SK-N-SH treated with all-trans-retinoic acid at 6 μM for 48 hours (cell line): Measurements from ENCODE around the gene MTOR.

Experiments
- BACH2 ChIP-seq: fragments of 250-450 bp; sonication (Bioruptor Pico); IDR thresholded peaks from 2 replicates; pipeline ENCODE4 v1.9.0; 2021; ENCODE audit warnings: mild to moderate bottlenecking, borderline replicate concordance
- CSDC2 ChIP-seq: fragments of 250-450 bp; sonication (Bioruptor Pico); IDR thresholded peaks from 2 replicates; pipeline ENCODE4 v1.5.0; 2020; ENCODE audit warnings: mild to moderate bottlenecking, moderate library complexity
- GLIS3 ChIP-seq: fragments of 250-450 bp; sonication (Bioruptor Pico); IDR thresholded peaks from 2 replicates; pipeline ENCODE4 v1.5.0; 2020; ENCODE audit warnings: mild to moderate bottlenecking, moderate library complexity
- PPARA ChIP-seq: fragments of 250-450 bp; sonication (Bioruptor Pico); IDR thresholded peaks from 2 replicates; pipeline ENCODE4 v1.5.0; 2020; ENCODE audit warnings: mild to moderate bottlenecking, borderline replicate concordance
- ZC3H10 ChIP-seq: fragments of 250-450 bp; sonication (Bioruptor Pico); IDR thresholded peaks from 2 replicates; pipeline ENCODE4 v1.5.1; 2021; ENCODE audit warnings: mild to moderate bottlenecking, moderate library complexity
- ZFP3 ChIP-seq: fragments of 250-450 bp; sonication (Bioruptor Pico); IDR thresholded peaks from 2 replicates; pipeline ENCODE4 v1.5.0; 2020; ENCODE audit warnings: mild to moderate bottlenecking, moderate library complexity
- ZFP30 ChIP-seq: fragments of 450-650 bp; formaldehyde crosslinking; IDR thresholded peaks from 2 replicates; pipeline ENCODE4 v1.5.0; 2022; ENCODE audit warnings: mild to moderate bottlenecking, moderate library complexity
- ZNF565 ChIP-seq: fragments of 450-650 bp; formaldehyde crosslinking; conservative IDR thresholded peaks from 2 replicates; pipeline ENCODE4 v1.5.0; 2020; ENCODE audit warnings: low read depth, mild to moderate bottlenecking, moderate library complexity
- TF ChIP-seq, protein P1 (sequence below): fragments of 250-450 bp; sonication (Bioruptor Pico); IDR thresholded peaks from 2 replicates; pipeline ENCODE4 v1.8.0; 2020; ENCODE audit warnings: mild to moderate bottlenecking, moderate library complexity, borderline replicate concordance

DNA sequence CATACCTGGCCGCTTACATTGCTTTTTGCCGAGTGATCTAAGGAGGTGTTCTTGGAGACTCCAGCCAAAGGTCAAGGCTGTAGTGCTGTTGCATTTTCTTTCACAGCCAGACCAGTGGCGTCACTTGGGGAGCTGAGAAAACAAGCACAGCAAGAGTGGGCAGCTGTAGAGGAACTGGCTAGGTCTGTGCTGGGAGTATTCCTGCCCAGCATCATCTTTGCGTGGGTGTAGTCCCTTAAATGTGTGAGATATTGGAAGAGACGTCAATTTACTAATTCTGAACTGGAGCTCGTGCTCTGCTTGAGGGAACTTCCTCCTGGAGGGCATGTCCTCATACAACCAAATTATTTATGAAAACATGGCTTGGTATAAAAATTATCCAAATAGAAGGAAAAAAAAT, 20.8 kb upstream of the MTOR start:
- TF ChIP-seq ZNF565 (CRISPR knock-in tag), result no peak
- TF ChIP-seq, protein P1, sequence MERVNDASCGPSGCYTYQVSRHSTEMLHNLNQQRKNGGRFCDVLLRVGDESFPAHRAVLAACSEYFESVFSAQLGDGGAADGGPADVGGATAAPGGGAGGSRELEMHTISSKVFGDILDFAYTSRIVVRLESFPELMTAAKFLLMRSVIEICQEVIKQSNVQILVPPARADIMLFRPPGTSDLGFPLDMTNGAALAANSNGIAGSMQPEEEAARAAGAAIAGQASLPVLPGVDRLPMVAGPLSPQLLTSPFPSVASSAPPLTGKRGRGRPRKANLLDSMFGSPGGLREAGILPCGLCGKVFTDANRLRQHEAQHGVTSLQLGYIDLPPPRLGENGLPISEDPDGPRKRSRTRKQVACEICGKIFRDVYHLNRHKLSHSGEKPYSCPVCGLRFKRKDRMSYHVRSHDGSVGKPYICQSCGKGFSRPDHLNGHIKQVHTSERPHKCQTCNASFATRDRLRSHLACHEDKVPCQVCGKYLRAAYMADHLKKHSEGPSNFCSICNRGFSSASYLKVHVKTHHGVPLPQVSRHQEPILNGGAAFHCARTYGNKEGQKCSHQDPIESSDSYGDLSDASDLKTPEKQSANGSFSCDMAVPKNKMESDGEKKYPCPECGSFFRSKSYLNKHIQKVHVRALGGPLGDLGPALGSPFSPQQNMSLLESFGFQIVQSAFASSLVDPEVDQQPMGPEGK, result no peak
- no peak for TF ChIP-seq BACH2
- TF ChIP-seq CSDC2 (CRISPR knock-in tag), result no peak
- no peak for TF ChIP-seq GLIS3 (CRISPR knock-in tag)
- no peak for TF ChIP-seq ZFP3 (CRISPR knock-in tag)
- no peak for TF ChIP-seq ZC3H10 (CRISPR knock-in tag)
- TF ChIP-seq ZFP30 (CRISPR knock-in tag), result no peak
- no peak for TF ChIP-seq PPARA (CRISPR knock-in tag)
